ENCODE results near the gene C19orf47.

C19orf47 gene

DNA sequence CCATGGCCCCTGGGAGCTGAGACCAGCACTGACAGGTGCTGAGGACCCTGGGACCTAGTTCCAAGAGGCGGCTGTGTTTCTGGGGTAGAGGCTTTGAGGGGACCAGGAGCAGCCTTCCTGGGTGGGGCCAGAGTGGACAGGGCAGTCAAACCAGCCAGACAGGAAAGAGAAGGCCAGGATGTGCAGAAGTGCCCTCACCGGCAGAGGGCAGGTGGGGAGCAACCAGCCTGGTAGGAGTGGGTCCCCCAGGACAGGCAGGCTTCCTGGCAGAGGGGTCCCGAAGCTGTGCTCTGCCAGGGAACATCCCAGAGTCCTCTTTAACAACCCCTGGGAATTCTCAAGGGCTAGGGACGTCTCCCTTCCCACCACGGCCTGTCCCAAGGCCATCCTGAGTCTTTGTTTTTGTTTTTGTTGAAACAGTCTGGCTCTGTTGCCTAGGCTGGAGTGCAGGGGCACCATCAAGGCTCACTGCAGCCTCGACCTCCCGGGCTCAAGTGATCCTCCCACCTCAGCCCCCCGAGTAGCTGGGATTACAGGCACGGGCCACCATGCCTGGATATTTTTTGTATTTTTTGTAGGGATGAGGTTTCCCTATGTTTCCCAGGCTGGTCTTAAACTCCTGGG lies 44.8 kb upstream of the C19orf47 start:
- TF ChIP-seq, protein P1, sequence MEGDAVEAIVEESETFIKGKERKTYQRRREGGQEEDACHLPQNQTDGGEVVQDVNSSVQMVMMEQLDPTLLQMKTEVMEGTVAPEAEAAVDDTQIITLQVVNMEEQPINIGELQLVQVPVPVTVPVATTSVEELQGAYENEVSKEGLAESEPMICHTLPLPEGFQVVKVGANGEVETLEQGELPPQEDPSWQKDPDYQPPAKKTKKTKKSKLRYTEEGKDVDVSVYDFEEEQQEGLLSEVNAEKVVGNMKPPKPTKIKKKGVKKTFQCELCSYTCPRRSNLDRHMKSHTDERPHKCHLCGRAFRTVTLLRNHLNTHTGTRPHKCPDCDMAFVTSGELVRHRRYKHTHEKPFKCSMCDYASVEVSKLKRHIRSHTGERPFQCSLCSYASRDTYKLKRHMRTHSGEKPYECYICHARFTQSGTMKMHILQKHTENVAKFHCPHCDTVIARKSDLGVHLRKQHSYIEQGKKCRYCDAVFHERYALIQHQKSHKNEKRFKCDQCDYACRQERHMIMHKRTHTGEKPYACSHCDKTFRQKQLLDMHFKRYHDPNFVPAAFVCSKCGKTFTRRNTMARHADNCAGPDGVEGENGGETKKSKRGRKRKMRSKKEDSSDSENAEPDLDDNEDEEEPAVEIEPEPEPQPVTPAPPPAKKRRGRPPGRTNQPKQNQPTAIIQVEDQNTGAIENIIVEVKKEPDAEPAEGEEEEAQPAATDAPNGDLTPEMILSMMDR (IDR thresholded peaks at IDR 0.05; ENCODE audit: low read depth, low read length): no peak; the same call in none of the 2 replicates
- DNase-seq (ENCODE audit: extremely low read depth, low read depth): no peak

DNA sequence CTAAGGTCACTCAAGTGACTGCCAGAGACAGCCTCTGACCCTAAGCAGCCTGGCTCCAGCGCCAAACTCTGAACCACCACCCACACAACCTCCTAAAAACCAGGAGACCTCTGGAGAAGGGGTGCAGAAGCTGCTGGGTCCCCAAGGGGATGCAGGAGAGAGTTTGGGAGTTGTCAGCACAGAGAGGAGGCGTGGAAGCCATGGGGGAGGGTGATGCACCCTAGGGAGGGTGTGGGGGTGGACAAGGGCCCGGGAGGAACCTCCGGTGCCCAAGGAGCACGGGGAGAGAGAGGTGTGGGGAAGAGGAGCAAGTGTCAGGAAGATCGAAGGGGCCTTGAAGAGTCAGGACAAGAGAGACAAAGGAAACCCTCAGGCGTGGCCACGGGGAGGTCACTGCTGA lies 43.9 kb upstream of the C19orf47 start:
- DNase-seq (ENCODE audit: extremely low read depth, low read depth): no peak
- TF ChIP-seq, protein P1 (IDR thresholded peaks at IDR 0.05; ENCODE audit: low read depth, low read length): no peak

DNA sequence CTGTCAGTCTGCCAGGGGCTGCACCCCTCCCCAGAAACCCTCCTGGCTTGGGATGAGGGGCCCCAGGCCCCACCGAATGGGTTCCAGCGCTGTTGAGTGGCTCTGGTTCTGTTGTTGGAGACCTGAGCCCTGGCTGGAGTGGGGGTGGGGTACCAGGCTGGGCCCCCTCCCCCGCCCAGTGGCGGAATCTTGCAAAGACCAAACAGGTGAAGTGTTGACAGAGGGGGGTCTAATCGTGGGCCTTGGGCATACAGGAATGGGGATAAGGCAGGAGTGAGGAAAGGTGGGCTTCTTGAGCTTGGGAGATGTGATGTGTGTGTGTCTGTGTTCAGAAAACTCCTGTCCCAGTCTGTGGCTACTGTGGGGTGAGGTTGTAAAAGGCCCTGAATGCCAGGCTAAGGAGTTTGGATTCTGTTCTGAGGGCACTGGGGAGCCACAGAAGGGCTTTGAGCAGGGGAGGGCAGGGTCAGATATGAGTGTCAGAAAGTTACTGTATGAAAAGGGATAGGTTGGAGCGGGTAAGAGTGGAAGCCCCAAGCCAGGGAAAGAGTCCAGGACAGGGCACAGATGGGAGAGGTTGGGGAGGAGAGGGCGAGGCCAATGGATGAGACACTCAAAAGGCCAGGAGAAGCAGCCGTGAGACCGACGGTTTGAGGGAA lies 42.0 kb upstream of the C19orf47 start, which contains the start of gene HIPK4:
TSS of gene HIPK4 (minus strand) at position 98 of the 659 bp plus-strand sequence. CDS start 279 bp downstream, outside the sequence.
- DNase-seq (ENCODE audit: extremely low read depth, low read depth): no peak

DNA sequence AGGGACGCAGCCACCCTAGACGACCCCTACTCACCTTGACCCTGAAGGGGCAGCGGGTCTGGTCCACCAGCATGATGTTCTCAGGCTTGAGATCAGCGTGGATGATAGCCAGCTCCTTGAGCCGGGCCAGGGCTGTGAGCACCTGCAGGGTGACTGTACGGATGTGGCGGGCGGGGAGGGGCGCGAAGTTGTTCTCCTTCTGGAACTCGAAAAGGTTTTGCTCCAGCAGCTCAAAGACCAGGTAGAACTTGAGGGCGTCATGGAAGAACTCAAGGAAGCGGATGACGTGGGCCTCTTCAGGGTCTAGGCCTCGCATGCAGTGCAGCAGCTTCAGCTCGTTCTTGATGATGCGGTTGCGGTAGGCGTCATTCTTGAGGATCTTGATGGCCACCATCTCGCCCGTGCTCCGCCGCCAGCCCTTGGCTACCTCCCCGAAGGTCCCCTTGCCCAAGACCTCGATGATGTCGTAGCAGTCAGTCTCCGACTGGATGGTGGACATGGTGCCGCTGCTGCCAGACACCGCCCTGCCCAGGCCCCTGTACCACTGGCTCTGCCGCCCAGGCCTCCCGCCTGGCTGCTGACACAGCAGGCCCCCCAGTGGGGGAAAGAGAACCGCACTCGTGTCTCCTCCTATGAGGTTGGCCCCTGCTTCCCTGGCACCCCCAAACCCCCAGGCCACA lies 41.3 kb upstream of the C19orf47 start:
- TF ChIP-seq, protein P1 (IDR thresholded peaks at IDR 0.05; ENCODE audit: low read depth, low read length): no peak
- no peak for DNase-seq (ENCODE audit: extremely low read depth, low read depth)

More for the DNA sequence above, 42.0 kb upstream of the C19orf47 start, which contains the start of gene HIPK4:
- TF ChIP-seq, protein P1 (IDR thresholded peaks at IDR 0.05; ENCODE audit: low read depth, low read length): no peak

DNA sequence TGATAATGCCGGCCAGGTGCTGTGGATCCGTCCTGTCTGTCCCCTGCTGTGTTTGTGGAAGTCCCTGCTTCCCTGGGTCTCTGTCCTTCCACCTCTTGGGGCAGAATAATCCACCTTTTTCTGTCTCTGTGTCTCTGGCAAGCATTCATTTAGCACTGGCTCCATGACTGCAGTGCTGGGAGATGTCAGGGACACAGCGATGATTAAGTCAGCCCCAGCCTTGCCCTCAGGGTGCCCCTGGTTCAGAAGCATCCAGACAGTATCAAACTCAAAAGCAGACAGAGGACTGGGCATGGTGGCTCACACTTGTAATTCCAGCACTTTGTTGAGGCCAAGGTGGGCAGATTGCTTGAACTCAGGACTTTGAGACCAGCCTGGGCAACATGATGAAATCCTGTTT lies 40.3 kb upstream of the C19orf47 start:
- TF ChIP-seq, protein P1 (IDR thresholded peaks at IDR 0.05; ENCODE audit: low read depth, low read length): no peak
- DNase-seq (ENCODE audit: extremely low read depth, low read depth): no peak

DNA sequence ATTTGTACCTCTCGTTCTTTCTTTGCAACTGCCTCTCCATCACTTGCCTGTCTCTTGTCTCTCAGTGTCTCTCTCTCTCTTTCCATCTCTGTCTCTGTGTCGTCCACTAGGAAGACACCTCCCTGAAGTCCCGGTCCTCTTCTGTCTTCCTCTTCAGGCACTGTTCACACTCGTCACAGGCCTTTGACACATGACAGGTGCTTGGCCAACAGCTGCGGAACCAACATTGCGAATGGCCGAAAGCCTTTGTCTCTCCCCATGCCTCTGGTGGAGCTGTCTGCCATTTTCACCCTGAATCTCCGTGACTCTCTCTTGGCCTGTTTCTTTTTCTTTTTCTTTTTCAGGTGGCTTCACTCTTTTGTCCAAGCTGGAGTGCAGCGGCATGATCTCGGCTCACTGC lies 39.0 kb upstream of the C19orf47 start:
- no peak for DNase-seq (ENCODE audit: extremely low read depth, low read depth)
- TF ChIP-seq, protein P1 (IDR thresholded peaks at IDR 0.05; ENCODE audit: low read depth, low read length): no peak
